ENCODE results near the gene PRELID1. TPM values are rescaled to one million over a fixed set of nuclear protein-coding genes. Genes with fewer than 3 reads are reported as not detected.
A peak's percentile ranks its signal among the peaks of the same experiment; 100 is the strongest.
"Not testable (repeated sequence)": the region's sequence is repeated elsewhere in the genome, so short reads cannot be mapped to it uniquely, and the experiment has no call there.

PRELID1 gene, protein sequence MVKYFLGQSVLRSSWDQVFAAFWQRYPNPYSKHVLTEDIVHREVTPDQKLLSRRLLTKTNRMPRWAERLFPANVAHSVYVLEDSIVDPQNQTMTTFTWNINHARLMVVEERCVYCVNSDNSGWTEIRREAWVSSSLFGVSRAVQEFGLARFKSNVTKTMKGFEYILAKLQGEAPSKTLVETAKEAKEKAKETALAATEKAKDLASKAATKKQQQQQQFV
- polyA plus RNA-seq (ENCODE audit: insufficient read length in 4 of 4) = 100 to 1,000 TPM in 3 of 4 donors, 10 to 100 TPM in 1; 89.7 to 141 (median 120) TPM

DNA sequence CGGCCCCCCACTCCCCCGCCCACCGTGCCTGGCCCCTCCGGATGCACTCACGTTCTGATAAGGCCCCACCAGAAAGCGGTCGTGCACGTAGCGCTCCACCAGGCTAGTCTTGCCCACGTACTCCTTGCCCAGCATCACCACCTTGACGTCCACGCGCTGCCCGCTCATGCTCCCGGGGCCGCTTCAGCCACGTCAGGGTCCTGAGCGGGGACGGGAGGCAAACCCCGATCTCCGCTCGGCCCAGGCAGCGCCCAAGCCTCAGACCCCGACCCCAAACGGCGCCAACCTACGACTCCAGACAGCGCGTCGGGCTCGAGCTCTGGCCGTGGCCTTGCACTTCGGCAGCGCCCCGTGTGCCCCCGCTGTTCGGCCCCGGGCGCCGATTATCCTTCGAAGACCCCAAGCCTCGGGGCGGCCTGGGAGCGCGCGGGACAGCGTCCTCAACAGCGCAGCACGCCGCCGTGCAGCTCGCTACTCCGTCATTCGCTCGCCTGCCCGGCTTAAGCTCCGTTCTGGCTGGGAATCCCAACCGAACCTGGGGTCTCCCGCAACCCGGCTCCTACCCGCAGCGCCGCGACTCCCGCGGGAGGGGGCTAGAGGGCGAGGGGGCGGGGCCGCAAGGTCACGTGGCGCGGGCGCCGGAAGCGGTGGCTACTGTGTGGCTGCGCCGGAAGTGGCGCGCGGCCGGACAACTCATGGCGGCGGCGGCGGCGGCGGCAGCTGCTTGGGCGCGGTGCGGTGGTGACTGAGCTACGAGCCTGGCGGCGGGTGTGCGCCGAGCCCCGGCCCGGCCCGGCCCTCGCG lies at the start of gene PRELID1, which contains the start of gene RAB24:
TSS of gene PRELID1 (plus strand) at position 679 of the 804 bp plus-strand sequence. CDS start 187 bp downstream, outside the sequence.
TSS of gene RAB24 (minus strand) at position 599 of the 804 bp plus-strand sequence. CDS start at position 168, 431 bp downstream.
- peak in 3 of 4 donors; percentile 61 to 71 (median 67) for DNase-seq (ENCODE audit: low read depth in 4 of 4, low spot score in 3 of 4)

DNA sequence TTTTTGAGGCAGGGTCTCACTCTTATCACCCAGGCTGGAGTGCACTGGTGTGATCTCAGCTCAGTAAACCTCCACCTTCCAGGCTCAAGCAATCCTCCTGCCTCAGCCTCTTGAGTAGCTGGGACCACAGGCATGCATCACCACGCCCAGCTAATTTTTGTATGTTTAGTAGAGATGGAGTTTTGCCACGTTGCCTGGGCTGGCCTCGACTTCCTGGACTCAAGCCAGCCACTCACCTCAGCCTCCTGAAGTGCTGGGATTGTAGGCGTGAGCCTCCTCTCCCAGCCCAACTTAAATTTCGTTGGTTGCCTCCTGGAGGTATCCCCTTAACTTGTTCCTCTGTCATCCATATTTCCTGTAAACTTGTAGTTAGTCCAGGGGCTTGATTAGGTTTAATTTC lies 47.3 kb upstream of the PRELID1 start:
- DNase-seq (ENCODE audit: low read depth in 4 of 4, low spot score in 3 of 4) = no peak

DNA sequence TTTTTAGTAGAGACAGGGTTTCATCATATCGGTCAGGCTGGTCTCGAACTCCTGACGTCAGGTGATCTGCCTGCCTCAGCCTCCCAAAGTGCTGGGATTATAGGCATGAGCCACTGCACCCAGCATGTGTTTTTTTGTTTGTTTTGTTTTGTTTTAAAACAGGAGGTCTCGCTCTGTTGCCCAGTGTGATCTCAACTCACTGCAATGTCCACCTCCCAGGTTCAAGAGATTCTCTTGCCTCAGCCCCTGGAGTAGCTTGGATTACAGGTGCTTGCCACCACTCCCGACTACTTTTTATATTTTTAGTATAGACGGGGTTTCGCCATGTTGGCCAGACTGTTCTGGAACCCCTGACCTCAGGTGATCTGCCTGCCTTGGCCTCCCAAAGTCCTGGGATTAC lies 44.9 kb upstream of the PRELID1 start:
- DNase-seq (ENCODE audit: low read depth in 4 of 4, low spot score in 3 of 4) = not testable (repeated sequence)

DNA sequence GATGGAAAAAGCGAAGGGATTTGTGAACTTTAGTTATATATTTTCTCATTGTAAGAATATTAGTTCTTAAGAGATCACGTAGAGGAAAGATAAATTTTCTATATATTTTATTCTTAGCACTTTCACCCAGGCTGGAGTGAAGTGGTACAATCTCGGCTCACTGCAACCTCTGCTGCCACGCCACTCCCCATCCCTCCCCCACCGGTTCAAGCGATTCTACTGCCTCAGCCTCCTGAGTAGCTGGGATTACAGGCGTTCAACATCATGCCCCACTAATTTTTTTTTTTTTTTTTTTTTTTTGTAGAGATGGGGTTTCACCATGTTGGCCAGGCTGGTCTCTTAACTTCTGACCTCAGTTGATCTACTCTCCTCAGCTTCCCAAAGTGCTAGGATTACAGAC lies 42.6 kb upstream of the PRELID1 start:
- peak in 1 of 4 donors; percentile 1 for DNase-seq (ENCODE audit: low read depth in 4 of 4, low spot score in 3 of 4)

DNA sequence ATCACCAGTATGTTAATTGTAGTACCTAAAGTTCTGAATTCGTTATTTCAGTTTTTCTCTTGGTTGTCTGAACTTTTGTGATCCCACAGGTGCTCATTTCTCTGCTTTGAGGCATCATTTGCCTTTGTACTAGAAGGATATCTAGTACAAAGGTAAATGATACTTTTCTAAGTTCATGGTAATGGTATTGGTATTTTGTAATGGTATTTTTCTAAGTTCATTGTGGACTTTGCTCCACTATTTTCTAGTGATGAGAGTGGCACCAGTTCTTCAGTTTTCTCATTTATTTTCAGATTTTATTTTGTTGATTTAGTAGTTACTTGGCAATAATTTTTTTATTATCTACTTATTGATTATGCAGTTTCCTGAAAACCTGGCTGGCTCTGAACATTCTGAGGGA lies 42.1 kb upstream of the PRELID1 start:
- DNase-seq (ENCODE audit: low read depth in 4 of 4, low spot score in 3 of 4) = no peak

DNA sequence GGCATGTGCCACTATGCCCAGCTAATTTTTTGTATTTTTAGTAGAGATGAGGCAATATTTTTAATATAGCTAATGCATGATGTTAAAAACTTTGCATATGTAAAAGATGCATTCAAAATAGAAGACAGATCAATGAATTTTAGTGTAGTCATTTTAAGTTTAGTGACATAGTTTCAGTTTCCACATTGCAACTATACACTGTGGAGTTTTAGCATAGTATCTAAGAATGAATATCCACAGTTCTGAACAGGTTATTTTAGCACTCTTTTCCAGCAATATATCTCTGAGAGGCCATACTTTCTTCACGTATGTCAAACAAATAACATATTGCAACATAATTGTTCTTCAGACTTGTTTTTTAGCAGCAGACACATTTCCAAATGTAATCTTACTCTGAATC lies 39.4 kb upstream of the PRELID1 start:
- no peak for DNase-seq (ENCODE audit: low read depth in 4 of 4, low spot score in 3 of 4)

DNA sequence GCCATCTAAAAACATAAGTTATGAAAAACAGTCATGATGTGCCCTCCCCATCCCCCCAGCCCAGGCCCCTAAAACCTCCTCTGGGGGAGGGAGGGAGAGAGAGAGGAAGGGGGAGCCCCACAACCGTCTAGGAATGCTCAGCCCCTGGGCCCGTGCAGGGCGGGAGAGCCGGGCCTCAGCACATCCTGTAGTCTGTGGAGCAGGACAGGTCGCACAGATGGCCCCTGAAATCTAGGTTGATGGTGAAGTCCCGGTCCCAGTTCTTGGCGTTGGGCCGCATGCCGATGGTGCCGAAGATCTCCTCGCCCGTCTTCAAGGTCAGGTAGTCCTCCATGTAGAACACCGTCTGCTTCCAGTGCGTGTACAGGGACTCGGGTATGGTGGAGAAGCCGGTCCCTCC lies 38.2 kb upstream of the PRELID1 start:
- DNase-seq (ENCODE audit: low read depth in 4 of 4, low spot score in 3 of 4) = no peak

DNA sequence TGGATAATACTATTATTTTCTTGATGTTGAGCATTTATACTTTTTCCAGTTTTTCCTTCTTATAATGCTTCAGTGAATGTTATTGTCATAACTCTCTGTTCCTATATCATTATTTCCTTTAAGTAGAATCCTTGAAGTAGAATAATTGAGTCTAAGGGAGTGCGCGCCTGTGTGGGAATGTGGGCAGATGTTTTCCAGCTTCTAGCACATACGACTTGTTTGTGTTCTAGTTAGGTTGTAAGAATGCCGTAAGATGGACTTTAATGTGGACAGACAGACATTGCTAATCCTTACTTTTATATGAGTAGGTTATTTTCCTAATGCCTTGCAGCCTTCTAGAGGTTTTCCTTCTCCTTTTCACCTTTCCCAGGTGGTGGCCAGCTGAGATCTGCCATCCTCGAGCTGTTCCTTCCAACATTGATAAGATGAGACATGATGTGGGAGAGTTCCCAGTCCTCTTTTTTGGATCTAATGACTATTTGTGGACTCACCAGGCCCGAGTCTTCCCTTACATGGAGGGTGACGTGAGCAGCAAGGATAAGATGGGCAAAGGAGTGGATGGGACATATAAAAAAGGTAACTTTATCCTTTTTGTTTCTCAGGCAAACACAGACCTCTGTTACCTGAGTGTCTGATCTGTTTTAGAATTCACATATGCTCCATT lies 34.2 kb upstream of the PRELID1 start:
- no peak for DNase-seq (ENCODE audit: low read depth in 4 of 4, low spot score in 3 of 4)

DNA sequence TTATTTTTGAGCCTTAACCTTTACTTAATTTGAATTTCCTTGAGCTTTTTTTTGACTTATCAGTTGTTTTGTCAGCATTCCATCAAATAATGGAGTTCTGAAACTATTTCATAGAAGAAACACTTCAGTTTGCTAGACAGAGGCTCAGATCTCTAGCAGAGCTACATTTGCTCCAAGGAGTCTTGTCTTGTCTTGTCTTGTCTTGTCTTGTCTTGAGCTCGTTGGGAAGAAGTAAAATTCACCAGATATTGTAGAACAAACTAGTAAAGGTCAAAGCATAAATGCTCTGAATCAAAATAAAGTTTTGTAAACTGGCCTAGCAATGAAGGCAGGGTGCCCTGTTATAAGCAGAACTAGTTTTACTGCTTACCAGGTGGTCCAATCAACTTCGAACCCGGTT lies 33.6 kb upstream of the PRELID1 start:
- DNase-seq (ENCODE audit: low read depth in 4 of 4, low spot score in 3 of 4) = no peak

DNA sequence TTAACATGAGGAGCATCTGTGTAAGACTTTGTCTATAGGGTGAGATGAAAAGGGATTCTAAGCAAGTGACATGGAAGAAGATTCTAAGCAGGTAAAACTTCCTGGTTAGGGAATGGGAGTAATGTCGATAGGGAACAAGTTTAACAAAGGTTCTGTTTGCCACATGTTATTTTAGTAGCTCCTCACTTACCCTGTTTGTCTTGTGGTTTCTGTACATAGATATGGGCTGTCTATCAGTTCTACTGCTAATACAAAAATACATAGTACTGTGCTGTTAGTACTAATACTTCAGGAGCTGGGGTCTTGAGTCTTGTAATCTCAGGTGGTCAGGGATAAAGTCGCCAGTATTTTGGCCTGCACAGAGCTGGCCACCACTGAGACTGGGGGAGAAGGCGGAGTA lies 32.9 kb upstream of the PRELID1 start:
- no peak for DNase-seq (ENCODE audit: low read depth in 4 of 4, low spot score in 3 of 4)

DNA sequence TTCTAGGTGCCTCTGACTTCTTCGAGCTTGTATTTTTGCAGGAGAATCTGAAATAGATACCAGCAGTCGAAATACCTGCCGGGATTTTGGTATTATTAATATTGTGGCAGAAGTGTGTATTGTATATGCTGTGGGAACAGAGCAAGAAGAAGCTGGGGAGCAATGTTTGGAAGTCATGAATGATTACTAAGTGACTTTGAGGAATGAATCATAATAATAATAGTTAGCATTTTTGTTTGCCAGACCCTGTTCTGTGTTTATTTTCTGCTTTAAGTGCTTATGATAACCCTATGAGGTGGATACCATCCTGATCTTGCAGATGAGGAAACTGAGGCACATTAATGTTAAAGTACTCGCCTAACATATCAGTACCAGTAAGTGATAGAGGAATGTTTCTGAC lies 32.5 kb upstream of the PRELID1 start:
- no peak for DNase-seq (ENCODE audit: low read depth in 4 of 4, low spot score in 3 of 4)

DNA sequence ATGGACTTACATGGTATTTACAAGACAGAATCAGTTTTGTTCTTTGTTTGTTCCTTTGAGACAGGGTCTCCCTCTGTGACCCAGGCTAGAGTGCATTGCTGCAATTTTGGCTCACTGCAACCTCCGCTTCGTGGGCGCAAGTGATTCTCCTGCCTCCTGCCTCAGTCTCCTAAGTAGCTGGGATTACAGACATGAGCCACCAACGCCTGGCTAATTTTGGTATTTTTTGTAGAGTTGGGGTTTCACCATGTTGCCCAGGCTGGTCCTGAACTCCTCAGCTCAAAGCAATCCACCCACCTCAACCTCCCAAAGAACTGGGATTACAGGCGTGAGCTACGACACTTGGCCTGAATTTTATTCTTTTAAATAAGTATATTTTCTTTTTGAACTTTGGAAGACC lies 27.7 kb upstream of the PRELID1 start:
- no peak for DNase-seq (ENCODE audit: low read depth in 4 of 4, low spot score in 3 of 4)

DNA sequence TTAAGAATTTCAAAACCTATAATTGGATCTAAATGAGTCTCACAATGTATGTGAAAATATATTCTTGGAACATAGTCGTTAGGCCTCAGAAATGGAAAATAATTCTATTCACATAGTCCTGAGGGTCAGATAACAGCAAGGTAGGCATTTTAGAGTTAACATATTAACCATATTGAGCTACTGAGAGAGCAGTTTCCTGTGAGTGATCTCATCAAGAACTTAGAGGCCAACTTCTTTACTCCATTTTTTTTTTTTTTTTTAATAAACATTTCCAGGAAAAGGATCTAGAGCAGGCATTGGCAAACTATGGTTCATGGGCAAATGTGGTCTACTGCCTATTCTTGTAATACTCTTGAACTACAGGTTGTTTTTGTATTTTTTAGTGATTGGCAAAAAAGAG lies 26.7 kb upstream of the PRELID1 start:
- no peak for DNase-seq (ENCODE audit: low read depth in 4 of 4, low spot score in 3 of 4)

DNA sequence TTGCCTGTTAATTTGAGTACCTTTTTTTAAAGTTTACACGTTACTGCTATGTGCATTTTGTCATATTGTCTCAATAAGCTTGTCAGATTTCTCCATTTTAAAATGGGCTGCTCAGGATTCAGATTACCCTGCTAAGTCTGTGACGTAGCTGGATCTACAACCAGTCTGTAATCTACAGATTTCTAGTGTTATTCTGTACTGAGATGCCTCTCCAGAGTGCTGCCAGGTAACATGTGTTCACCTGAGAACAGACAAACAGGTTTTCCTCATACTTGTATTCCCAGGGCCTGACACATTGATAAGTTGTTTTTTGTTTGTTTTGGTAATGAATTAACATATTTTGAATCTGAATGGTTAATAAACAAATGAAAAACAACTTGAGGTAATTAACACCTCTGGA lies 15.4 kb upstream of the PRELID1 start:
- no peak for DNase-seq (ENCODE audit: low read depth in 4 of 4, low spot score in 3 of 4)

DNA sequence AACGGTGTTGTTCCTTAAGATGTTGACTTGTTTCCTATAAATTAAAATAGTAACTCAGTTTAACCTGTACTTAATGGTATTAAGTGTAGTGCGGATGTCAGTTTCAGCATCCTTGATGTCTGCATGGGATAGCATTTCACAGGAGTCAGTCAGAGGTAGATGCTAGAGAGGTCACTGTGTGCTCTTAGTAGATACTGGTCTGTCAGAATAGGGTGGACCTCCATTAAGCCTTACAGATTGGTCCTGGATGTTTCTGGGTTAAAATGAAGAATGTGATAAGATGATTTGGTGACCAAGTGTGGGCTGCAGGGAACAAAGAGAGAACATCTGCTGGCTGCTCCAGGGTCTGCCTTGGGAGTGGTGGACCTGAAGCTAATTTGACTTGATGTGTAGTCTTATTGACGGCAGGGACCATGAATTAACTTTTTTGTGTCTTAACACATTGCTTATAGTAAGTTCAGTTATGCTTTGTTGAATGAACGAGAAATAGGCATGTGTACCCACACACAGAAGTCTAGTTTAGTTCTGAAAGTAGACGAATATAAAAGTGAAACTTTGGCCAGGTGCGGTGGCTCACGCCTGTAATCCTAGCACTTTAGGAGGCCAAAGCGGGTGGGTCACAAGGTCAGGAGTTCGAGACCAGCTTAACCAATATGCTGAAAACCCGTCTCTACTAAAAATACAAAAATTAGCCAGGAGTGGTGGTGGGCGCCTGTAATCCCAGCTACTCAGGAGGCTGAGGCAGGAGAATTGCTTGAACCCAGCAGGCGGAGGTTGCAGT lies 12.6 kb upstream of the PRELID1 start:
- DNase-seq (ENCODE audit: low read depth in 4 of 4, low spot score in 3 of 4) = no peak

DNA sequence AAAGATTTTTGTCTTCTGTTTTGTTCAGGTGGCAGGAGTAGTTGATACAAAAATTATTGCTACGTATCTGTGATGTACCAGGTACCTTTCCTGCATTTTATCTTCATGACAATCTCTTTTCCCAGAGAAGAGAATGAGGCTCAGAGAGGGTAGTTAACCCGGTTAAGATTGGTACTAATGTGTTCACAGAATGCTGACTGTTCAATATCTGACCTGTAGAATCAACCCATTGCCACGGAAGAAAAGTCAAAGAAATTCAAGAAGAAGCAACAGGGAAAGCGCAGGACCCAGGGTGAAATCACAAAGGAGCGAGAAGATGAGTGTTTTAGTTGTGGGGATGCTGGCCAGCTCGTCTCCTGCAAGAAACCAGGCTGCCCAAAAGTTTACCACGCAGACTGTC lies 11.9 kb upstream of the PRELID1 start:
- no peak for DNase-seq (ENCODE audit: low read depth in 4 of 4, low spot score in 3 of 4)

DNA sequence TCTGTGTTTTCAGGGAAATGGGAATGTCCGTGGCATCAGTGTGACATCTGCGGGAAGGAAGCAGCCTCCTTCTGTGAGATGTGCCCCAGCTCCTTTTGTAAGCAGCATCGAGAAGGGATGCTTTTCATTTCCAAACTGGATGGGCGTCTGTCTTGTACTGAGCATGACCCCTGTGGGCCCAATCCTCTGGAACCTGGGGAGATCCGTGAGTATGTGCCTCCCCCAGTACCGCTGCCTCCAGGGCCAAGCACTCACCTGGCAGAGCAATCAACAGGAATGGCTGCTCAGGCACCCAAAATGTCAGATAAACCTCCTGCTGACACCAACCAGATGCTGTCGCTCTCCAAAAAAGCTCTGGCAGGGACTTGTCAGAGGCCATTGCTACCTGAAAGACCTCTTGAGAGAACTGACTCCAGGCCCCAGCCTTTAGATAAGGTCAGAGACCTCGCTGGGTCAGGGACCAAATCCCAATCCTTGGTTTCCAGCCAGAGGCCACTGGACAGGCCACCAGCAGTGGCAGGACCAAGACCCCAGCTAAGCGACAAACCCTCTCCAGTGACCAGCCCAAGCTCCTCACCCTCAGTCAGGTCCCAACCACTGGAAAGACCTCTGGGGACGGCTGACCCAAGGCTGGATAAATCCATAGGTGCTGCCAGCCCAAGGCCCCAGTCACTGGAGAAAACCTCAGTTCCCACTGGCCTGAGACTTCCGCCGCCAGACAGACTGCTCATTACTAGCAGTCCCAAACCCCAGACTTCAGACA lies 9.6 kb upstream of the PRELID1 start:
- DNase-seq (ENCODE audit: low read depth in 4 of 4, low spot score in 3 of 4) = no peak

DNA sequence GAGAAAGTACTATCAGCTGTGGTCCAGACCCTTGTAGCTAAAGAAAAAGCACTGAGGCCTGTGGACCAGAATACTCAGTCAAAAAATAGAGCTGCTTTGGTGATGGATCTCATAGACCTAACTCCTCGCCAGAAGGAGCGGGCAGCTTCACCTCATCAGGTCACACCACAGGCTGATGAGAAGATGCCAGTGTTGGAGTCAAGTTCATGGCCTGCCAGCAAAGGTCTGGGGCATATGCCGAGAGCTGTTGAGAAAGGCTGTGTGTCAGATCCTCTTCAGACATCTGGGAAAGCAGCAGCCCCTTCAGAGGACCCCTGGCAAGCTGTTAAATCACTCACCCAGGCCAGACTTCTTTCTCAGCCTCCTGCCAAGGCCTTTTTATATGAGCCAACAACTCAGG lies 9.0 kb upstream of the PRELID1 start:
- DNase-seq (ENCODE audit: low read depth in 4 of 4, low spot score in 3 of 4) = no peak

DNA sequence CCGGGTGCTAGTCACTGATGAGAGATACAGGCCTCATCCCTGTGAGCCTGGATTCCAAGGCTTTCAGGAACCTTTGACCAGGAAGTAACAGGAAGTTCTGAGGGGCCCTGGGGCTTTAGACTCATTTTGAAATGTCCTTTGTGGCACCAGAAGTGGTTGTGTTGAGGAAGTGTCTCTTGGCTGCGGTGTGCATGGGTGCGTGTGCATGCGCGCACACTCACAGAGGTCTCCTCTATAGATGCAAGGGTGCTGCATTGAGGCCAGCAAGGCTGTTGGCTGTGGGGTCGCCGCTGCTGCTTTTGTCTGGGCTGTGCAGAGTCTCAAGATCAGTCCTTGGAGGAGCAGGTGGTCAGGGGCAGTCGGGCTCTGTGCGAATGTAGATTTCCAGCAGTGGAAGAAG lies 7.7 kb upstream of the PRELID1 start:
- DNase-seq (ENCODE audit: low read depth in 4 of 4, low spot score in 3 of 4) = no peak

DNA sequence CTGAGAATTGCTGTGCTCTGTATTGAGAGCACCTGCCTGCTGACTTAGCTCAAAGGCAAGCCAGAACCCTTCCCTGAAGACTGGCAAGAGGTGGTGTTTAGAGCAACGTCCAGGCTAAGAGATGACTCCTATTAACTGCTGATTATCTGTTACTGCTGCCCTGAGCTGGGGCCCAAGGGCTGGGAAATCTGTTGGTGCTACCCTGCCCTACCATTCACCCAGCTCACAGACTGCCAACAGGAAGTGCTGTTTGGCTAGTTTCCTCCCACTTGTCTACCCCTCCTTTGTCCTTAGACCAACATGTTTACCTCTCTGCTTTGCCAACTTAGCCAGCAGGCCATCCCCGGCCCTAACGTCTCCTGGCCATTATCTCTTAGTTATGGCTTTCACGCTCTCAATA lies 7.0 kb upstream of the PRELID1 start:
- DNase-seq (ENCODE audit: low read depth in 4 of 4, low spot score in 3 of 4) = no peak
